ENCODE data around the gene CHURC1.

CHURC1 gene

DNA sequence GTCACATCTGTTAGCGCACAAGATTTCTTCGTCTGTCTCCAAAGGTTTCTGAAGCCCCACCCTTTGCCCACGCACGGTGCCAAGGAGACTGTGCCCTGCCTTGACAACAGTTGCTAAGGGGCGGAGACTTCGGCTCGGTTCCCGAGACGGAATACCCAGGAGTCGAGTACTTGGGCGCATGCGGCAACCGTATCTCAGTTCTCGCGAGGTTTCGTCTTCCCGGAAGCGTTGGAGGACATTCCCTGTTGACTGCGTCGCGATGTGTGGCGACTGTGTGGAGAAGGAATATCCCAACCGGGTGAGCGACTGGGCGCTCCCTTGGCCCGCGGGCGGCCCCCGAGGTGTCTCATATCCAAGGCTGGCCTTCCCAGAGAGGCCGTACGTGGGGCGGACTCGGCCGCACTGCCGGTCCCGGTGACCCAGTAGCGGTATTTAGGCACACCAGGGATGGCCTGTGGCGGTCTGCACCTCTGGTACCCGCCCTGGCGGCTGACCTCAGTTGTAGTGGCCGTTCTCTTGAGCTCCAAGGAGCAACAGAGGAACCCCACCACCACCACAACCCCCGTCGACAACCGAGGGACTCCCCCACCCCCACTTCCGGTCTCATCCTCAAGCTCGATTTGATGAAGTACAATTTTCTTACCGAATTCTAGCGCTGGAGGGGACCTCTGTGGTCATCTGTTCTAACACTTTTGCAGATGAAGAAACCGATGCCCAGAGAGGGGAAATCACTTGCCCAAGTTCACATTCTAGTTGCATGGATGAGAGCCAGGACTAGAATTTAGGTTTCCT is at the start of gene CHURC1:
Gene CHURC1, plus strand, starts transcription at position 219 of the 792 bp plus-strand sequence. Its CDS starts 41 bp downstream, at position 260.
- DNase-seq (ENCODE audit: low read depth), result peak; percentile 97

DNA sequence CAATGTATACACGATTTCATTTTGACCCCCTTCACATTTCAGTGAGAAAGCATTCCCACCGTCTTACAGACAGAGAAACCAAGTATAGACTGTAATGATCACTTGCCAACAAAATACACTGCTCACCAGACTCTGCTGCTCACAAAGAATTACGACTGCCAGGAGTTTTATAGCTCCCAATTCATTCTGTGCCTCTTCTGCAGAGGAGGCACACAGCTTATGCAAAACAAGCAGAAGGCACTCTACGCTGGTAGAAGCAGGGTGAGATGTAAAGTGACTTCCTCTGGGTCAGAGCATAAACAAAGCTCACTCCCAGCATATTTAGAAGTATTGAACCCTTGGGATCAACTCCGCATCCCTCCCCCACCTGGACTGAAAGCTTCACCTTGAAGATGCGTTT is 49.1 kb upstream of the CHURC1 start:
- DNase-seq (ENCODE audit: low read depth), result no peak

DNA sequence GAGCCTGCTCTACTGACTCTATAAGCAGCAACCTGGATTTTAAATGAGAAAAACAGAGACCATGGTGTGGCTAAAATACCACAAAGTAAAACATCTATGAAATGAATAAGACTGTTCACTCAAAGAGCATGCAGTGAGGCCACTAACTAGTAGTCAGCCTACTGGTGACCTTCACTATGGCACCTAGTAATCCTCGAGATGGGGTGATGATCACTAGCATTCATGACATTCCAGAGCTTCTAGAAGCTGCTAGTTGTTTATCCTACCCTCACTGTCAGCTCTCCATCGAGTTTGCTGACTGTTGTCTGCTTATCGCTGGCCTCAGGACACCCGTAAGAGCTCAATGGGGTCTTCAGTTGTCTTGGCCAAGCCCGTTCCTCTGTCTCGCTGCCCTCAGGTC is 48.3 kb upstream of the CHURC1 start:
- no peak for DNase-seq (ENCODE audit: low read depth)

DNA sequence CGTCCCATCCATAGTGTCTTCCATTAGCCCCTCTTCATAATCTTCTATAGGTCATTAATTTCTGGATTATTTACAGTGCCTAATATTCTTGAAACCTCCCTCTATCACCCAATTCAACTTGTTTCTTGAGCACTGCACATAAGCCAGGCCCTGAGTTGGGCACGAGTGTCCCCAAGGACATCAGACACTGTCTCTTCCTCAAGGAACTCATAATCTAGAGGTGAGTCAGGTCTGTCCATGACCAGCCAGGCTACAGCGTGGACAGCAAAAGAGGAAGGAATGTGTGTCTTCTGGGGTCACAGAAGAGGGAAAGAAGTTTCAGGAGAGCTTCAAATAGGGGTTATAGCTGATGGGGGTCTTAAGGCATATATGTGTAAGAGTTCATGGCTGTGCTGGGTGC is 47.1 kb upstream of the CHURC1 start:
- no peak for DNase-seq (ENCODE audit: low read depth)

DNA sequence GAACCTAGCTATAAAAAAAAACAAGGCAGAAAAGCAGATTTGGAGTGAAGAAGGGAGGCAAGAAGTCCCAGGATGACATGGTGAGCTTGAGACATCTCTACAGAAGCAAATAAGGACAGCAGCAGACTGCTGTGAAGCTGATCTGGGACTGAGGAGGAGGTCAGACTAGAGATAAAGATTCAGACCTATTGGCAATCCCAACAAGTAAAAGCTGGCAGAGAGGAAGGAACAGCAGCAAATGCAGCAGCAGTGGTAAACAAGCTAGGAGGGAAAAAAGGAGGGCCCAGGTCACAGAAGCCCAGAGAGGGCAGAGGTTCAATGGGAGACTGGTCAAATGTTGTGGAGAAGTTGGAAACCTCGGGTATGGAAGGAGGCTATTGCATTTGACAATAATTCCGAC is 45.9 kb upstream of the CHURC1 start:
- no peak for DNase-seq (ENCODE audit: low read depth)

DNA sequence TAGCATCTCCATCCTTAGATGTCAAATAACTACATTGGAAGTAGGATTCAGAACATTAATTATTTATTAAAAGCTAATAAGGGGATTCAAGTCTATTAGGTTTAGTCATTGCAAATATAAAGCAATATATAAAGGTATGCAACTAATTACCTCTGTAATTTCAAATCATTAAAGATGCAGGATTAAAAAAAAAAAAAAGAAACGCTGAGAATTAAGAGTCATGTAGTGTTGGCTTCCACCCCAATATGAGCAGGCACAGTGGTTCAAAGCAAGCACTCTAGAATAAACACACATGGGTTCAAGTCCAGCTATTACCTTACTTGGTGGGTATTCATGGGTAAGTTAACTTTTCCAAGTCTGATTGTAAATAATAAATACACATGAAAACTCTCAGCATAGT is 45.4 kb upstream of the CHURC1 start:
- DNase-seq (ENCODE audit: low read depth), result no peak

DNA sequence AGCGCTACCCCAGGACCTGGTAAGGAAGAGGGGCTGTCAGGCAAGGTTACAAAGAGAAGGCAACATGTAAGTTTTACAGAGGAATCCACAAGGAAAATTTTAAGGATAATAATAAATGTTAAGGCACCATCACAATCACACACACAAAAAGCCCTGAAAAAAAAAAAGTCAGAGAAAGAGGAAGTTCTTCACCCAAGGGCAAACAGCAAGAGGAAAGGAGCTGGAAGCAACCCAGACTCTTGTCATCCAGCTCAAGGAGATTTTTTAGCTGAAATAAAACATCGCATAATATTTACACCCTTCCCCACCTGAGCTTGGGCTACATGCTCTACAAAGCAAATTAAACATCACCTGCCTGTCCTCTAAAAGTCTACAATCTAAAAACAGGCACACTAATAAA is 44.1 kb upstream of the CHURC1 start:
- DNase-seq (ENCODE audit: low read depth), result no peak

DNA sequence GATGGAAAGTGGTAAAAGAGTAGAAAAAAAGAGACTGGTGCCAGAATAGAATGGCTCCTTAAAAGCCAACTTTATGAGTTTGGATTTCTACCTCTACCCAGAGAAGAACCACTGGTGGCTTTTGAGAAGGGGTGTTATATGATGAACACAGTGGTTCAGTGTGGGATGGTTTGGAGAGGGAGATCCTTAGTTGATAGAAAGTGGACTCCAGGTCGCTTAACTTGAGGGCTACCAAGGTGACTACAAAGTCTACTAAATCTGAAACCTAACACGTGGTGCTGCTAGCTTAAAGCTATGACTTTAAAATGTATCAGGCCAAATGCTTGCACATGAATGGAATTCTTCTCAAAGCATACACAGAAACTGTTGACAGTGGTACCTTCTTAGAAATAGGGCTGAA is 42.9 kb upstream of the CHURC1 start:
- no peak for DNase-seq (ENCODE audit: low read depth)

DNA sequence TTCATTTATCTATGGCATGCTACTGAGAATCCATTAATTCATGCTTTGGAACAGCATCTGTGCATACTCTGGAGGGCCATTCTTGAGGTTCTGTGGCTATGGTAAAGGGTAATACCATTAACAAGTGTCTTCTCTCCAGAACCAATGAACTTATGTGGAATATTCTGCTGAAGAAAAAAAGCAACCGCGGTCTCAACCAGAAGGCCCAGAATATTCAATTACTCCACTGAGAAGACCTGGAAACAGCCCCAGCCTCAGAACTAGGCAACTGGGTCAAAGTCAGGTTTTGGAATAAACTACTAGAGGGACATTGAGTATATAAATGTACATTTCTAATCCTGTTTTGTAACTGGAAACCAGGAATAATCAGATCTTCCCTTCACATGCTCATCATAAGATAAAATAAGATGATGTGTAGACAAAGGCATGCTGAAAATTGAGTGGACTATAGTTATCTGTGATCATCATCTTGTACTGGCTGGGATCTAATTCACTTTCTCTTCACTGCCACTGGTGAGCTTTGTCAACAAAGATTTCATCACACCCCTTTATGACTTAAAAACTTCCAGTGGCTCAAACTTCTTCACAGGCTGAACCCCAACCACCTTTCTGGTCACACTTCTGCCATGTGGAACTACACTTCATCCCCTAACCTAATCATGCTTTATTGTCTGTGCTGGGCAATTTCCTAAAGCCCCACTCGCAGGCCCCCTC is 40.6 kb upstream of the CHURC1 start:
- DNase-seq (ENCODE audit: low read depth), result no peak

DNA sequence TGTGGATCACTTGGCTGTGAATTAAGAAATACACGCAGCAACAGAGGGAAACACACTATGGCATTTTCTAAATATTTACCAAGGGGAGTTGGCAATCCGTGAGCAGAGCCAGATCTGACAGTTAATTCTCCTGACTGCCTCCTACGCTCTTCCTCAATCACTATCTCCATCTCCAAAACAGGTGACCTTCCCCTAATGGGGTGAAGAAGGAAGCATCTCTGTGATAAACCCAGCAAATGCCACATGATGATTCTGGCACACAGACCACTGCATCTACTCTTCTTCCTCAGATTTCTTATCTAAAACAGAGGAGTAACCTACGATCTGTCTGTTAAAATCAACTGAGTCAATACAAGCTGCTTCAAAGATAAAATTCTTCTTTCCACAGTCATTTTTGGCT is 38.9 kb upstream of the CHURC1 start:
- DNase-seq (ENCODE audit: low read depth), result no peak

DNA sequence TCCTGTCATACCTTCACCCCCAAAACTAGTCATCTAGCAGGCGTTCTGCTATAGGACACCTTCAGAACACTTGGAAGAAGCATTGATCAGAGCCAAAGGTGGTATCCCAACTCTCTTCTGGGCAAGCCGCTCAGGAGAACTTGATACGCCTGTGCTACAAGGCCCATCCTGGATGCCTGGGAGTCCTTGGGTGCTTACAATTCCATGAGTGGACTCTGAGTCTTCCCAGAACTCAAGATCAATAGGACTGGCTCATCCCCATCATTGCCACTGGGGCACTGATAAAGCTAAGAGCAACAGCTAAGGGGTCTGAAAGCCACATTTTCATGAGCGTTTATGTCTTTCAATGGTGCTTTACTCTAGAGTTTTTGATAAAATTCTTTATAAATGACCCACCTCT is 36.4 kb upstream of the CHURC1 start:
- DNase-seq (ENCODE audit: low read depth), result no peak

DNA sequence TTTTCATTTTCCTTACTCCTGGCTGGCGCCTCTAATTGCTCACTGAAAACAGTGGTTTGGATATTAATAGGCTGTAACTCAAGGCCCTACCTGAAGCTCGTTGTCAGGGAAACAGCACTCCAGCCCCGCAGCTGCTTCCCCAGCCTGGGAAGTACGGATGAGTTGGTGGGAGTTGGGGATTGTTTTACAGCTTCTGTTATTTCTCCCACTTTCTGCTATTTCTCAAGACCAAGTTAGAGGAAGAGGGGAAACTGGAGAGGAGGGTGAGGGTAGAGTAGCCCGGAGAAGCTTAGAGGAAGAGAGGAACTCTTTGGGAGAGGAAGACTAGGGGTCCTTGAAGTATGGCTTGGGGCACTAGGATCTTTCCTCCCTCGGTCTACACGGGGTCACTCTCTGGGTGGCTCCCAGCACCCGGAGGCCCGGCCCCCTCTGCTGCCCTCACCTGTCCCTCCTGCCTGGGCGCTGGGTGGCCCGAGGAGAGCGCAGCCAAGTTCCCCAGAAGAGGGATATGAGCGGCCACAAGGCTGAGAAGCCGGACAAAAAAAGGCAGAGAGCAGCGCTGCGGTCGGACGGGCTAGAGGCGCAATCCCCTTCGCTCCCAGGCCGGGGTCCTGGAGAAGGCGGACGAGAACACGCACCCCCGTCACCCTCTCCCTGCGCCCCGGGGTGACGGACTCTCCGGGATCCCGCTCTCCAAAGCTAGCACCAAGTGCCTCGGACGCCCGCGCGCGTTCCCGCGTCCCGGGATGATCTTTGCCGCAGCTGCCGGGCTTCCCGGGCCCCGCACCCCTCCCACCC is 35.2 kb upstream of the CHURC1 start:
- no peak for DNase-seq (ENCODE audit: low read depth)

DNA sequence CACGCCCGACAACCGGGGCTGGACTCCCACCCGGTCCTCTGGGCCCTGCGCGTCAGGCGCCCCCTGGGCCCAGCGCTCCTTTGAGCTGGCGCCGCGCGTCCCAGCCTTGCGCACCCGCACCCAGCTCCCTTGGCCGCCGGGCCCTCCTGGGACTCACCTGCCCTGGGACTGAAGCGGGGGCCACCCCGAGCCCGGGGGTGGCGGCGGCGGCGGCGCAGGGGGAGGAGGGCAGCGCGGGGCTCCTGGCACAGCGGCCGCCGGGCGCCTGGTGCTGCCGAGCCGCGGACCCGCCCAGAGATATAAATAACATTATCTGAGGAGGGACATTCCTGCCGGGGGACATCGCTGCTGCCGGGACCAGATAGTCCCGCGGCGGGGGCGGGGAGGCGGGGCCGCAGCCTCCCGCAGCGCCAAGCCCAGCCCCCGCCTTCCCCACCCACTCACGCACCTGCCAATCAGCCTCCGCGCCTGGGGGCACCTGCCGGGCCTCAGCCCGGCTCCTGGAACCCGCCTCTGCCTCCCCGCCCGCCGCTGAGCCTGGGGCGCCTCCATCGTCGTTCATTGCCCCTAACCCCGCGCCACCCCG is 34.5 kb upstream of the CHURC1 start, which contains the start of gene SPTB:
Gene SPTB, minus strand, starts transcription at position 273 of the 586 bp plus-strand sequence. CDS start 56,813 bp downstream, outside the sequence.
- DNase-seq (ENCODE audit: low read depth), result peak; percentile 45

DNA sequence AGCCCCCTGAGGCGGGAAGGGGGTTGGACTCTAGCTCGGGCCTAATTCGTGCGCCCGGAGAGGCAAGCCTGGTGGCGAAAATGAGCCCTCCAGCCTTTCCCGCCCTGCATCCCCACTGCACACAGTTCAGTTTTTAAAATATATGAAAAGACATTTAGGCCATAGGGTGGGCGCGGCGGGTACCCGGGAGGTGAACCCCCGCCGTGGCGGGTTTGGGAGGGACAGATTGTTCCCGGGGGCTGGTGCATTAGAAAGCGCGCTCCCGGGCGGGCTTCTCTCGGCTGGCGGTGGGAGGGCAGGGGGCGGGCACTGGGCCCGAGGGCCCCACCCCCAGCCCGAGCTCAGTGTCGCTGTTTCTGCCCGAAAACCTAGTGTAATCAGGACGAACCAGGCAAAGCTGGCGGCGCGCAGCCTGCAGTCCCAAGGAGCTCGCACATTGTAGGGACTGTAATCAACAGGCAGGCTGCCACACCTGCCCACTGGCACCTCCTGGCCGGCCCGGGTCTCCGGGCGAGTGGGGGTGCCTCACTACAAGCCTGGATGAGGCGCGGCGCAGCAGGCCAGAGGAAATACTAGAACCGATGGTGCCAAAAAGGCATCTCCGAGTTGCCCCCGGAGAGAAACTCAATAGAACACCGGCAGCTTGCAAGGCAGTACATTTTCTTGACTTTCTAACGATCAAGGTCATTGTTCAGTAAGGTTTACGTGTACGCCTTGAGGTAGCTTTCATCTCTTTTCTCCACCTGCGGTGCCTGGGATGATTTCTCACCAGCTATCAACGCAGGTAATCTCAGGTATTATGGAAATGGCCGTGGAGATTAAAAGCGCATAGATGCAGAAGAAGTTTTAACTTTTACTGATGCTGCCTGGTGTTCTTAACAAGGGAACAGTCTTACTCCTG is 33.8 kb upstream of the CHURC1 start:
- DNase-seq (ENCODE audit: low read depth), result peak; percentile 25

DNA sequence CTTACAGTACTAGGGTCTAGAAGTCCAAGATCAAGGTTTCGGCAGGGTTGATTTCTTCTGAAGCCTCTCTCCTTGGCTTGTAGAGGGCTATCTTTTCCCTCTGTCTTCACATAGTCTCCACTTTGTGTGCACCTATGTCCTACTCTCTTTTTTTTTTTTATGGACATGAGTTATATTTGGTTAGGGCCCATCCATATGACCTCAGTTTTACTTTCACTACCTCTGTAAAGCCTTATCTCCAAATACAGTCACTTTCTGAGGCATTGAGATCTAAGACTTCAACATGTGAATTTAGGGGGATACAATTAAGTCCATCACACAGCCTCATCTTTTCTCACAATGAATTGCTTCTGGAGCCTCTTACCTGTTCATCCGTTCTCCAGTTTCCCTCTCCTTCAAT is 28.7 kb upstream of the CHURC1 start:
- no peak for DNase-seq (ENCODE audit: low read depth)

DNA sequence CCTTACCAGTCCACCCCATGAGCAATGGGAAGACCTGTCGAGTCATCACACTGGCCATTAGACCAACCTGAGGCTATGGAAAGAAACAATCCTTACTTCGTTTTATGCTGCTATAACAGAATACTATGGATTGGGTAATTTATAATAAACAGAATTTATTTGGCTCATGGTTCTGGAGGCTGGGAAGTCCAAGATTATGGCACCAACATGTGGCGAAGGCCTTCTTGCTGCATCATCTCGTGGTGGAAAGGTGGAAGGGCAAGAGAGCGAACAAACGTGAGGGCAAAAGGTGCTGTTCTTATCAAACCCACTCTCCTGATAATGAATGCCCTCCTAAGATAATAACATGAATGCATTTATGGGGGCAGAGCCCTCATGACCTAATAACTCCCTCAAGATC is 24.9 kb upstream of the CHURC1 start:
- DNase-seq (ENCODE audit: low read depth), result no peak

DNA sequence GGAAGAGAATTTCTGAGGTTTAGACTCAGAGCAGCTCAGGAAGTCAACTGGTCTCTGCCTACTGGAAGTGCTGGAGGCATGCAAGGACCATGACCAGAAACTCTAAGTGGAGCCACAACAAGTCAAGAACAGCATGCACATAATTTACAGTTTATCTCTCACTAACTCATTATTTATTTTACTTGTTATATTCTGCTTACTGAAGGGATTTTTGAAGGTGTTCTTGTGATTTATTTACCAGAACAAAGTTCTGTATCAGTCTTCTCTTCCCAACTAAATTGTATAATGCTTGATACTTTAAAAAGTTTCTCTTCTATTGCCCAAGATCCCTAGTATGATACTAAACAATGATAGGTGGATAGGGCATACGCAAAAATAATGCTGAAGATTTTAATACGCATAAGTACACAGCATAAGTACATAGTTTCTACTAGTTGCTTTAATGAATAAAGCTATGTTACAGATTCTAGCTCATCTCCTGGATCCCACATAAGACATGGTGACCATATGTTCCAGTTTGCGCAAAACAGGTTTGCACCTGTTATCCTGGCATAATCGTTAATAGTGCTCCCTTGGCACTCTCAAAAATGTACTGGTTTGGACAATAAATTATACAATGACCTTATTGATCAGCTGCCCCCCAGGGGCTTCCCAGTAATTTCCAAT is 22.9 kb upstream of the CHURC1 start:
- DNase-seq (ENCODE audit: low read depth), result no peak

DNA sequence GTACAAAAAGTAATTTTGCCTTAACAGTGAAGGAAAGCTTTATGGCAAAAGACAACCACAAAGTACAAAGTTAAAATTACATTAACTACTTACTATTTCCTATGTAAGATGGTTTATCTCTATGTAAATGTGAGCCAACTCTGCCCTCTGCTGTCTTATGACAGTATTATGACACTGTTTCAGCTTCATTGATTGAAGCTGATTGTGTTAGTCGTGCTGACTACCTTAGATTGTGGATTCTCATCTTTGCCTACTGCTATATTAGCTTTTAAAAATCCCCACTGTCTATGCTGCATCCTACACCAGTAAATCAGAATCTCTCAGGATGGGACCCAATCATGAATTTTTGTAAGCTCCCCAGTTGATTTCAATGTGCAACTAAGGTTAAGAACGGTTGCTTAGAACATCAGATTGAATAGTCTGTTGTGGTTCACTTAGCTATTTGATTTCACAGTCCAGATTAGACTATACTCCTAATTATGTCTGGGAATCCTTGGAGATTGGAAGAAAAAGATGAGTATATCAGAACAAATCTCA is 22.3 kb upstream of the CHURC1 start:
- peak; percentile 7 for DNase-seq (ENCODE audit: low read depth)

DNA sequence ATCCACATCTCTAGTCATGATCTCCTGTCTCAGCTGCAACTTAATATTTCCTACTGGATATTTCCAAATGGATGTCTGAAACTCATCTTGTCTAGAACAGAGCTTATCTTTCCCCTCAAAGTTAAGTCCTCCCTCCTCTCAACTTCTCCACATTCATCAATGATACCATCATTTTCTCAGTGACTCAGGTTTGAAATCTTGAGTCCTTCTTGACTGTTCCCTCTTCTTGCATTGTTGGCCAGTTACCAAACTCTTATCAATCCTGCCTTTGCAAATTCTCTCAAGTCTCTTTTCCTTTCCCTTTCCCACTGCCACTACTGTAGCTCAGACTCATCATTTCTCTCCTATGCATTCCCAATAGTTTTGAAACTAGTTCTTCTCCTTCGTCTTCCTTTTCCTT is 14.3 kb upstream of the CHURC1 start:
- DNase-seq (ENCODE audit: low read depth), result no peak

DNA sequence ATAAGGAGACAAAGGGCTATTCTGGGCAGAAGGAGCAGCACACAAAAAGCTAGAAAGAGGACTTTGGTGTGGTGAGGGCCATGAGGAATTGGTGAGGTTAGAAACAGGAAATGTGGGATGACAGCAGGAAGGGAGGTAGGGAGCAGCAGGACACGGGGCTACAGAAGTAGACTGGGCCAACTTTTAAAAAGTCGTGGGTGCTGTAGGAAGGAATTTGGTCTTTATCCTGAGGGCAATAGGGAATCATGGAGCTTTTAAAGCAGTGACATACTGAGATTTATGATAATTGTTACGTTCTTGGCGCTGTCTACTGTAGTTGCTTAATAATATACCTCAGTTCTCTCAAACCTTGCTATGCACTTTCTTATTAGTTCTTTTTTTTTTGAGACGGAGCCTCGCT is 8.2 kb upstream of the CHURC1 start:
- no peak for DNase-seq (ENCODE audit: low read depth)
